NCI-H2107 treated with DMSO at 0.1 percent for 48 hours (cell line): ENCODE data around the gene CYTH1.
A peak's percentile ranks its signal among the peaks of the same experiment; 100 is the strongest.
"Not testable (repeated sequence)": the region's sequence is repeated elsewhere in the genome, so short reads cannot be mapped to it uniquely, and the experiment has no call there.

Experiments used
- DNase-seq: peaks from one replicate; lab custom pipeline; 2025; ENCODE audit not compliant: unreplicated experiment; lab: John Stamatoyannopoulos, UW

CYTH1 gene

DNA sequence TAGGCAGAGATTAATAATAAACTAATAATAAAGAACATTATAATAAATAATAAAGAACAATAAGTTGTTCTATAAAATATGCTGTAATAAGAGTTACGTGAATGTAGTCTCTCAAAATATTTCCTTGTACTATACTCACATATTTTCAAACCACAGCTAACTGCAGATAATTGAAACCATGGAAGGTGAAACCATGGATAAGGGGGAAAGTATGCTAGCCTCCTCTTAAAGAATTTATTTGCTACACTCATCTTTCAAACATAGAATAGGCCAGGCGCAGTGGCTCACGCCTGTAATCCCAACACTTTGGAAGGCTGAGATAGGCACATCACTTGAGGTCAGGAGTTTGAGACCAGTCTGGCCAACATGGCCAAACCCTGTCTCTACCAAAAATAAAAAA lies 18.5 kb downstream of the CYTH1 start:
- no peak for DNase-seq

DNA sequence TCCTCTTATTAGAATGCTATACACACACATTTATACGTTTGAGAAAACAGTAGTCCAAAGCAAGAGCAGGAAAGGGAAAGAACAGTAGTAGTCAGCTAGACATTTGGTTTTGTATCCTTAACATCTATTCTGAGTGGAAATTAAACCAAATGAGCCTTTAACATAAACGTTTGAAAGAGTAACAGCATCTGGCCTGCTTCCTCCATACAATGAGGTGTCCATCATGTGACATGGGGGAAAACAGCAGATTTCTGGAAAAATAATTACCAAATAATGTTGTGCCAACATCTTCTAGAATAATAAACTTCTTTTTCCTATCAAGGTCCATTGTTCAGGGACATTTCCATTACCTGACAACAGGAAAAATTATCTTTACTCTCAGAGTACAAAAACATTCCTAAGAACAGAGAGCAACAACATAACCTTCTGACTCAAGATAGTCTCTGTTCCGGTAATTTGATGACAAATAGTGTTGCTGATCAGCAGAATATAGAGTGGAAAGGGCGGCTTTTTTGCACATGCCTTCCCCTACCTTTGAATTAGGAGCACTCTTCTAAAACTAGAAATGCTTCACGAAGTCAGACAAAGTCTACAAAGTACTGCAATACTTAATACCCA lies 20.2 kb downstream of the CYTH1 start:
- no peak for DNase-seq

DNA sequence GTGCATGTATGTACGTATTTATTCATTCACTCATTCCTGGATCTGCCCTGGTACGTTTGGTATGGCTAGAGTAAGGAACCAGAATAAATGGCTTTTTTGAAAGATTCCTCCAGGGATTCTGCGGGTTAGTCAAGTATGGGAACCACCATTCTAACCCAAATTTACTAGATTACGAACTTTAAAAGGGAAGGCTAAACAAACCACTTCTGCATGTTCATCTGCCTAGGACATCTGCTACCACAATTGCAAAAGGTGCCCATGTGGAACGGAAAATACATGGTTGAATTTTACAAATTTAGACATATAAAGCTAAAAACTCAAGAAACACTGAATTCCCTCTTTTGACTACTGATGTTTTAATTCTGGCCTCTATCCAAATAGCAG lies 22.1 kb downstream of the CYTH1 start:
- DNase-seq, result no peak

DNA sequence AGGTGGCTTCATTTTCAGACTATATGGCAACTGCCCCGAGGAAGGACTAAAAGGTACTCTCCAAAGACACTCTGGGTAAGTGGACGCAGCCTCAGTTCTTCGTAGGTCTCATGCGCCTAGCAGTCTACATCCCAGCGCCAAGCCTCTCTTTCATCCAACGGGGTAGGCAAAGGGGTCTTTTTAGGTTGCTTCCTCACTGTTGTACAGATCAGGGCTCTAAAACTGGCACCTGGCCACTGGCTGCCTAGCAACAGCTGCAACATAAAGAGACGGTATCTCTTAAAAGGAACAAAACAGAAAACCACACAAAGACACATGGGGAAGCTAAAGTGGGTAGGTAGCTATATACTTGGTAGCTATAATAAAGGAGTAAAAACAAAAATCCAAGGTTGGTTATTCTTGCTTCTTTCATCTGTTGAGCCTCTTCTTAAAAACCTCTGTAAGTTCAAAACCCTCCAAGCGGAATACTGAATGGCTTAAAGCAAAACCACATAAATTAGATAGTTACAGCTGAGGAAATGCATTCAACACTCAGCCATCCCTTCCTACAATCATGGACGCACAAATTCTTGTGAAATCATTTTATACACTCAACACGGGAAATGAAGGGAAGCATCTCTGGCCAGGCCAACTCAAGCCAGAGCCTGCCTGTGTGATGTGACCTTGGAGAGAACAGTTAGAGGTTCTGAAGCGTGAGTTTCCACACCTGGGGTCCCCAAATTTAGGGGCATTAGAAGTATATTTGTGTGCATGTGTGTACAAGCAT lies 22.7 kb downstream of the CYTH1 start:
- peak; percentile 79 for DNase-seq

DNA sequence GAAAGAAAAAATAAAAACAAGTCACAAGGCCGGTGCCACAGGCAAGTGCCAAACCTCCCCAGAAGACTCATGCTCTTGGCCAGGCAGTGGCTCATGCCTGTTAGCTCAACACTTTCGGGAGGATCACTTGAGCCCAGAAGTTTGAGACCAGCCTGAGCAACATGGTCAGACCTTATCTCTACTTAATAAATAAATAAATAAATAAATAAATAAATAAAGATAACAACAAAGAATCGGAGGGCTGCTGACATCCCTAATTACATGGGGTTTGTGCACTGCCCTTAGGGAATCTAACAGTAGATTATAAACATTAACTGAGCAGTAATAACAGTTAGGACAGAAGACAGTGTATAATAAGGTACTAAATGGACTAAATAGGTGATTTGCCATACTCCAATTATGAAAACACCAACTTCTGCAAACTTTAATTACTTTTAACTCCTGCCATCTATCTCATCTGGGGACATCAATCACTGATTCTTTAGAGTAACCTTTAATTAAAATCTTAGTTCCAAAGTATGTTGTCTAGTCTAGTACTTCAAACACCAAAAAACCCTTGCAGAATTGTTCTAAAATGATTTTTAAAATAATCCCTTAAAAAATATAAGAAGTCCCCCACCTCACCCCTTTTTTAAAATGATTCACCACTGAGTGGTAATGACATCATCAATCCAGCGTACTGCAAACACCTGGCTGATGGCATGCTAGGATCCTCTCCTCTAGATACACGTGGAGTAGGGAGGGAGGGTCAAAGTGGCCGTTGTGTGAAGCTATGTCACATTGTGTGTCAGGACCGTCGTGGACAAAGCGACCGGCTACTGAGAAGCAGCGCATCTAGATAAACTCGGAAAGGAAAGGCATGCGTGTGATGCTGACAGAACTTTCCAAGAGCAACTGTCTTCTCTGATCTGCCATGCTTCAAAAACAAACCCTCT lies 28.5 kb downstream of the CYTH1 start:
- DNase-seq, result no peak

DNA sequence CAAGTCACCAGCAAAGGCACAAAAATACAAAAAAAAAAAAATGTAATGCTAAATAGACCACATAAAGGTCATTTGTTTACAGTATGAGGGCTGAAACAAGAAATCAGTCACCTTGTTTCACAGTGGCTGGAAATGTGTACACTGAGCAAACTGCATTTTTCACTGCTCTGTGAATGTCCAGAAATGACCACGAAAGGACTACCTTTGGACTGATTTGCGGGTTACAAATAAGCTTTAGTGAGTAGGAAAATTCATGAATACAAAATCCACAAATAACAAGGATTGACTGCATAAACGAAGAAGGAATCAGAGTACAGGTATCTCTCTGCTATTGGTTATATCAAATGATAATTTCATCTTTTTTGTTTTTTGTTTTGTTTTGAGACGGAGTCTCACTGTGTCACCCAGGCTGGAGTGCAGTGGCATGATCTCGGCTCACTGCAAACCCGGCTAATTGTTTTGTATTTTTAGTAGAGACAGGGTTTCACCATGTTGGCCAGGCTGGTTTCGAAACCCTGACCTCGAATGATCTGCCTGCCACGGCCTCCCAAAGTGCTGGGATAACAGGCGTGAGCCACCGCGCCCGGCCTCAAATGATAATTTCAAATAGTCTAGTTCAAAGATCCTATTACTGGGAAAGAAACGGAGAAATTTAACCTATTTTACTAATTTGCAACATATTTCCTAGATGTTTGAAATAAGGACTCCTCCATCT lies 30.5 kb downstream of the CYTH1 start:
- DNase-seq, result no peak

DNA sequence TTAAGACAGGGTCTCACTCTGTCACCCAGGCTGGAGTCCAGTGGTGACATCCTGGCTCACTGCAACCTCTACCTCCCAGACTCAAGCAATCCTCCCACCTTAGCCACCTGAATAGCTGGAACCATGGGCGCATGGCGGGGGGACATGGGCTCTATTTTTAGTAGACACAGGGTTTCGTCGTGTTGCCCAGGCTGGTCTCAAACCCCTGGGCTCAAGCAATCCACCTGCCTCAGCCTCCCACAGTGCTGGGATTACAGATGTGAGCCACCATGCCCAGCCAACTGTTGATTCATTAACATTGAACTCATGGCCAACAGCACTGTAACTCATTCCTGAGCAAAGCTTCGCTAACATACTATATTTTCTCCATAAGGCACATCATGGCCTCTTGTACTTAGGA lies 31.1 kb downstream of the CYTH1 start:
- not testable (repeated sequence) for DNase-seq

DNA sequence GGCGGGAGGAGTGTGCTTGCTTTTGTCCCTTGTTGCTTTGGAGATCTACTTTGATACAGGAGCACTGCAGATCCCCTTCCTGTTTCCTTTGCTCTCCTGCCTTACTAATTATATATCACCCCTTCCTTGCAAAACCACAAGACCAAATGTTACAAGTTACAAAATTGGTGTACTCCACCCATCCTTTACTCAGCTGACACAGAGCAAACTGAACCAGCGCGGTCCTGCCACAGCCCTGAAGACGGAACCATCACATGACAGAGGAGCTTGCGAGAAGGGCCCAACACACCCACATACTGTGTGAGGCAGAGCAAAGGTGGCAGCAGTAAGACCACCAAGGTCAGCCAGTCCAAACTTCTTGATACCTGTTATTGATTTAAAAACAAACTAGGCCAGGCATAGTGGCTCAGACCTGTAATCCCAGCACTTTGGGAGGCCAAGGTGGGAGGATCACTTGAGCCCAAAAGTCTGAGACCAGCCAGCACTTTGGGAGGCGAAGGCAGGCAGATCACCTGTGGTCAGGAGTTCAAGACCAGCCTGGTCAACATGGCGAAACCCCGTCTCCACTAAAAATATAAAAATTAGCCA lies 33.2 kb downstream of the CYTH1 start:
- no peak for DNase-seq

DNA sequence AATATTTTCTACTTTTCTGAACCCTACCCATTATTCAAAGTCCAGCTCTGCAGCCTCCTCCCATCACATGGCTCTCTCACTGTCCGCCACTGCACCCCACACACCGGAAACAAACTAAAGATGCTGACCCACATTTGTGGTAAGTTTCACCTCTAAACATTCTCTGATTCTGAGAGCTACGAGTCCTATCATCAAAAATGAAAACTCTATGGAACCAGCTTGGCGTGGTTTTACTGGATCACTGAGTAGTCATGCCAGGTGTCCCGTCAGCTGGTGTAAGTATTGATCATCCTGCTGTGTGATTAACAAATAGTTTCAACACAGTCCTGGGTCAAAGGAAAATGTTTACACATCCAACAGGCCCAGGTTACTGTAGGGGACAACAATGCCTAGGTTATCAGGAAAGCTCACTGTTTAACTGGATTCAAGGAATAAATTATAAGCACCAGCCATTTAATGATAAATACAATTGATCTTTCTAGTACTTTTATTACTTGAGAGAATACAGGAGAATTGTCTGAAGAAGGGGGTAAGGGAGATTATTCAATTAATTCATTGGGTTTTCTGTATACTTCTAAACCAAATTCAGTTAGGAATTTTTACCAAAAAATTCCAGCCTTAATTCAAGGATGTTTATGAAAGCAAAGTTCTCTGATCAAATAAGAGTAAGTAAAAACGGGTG lies 33.9 kb downstream of the CYTH1 start:
- DNase-seq, result no peak

DNA sequence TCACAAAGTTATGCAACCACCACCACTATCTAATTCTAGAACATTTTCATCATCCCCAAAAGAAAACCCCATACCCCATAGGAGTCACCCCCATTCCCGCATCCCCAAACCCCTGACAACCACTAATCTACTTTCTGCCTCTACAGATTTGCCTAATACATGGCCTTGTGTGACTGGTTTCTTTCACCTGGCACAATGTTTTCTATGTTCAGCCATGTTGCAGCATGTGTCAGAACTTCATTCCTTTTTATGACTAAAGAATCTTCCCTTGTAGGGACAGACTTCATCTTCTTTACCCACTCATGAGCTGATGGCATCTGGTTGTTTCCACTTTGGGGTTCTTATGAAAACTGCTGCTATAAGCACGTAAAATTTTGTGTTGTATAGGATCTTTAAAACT lies 34.6 kb downstream of the CYTH1 start:
- DNase-seq, result no peak

DNA sequence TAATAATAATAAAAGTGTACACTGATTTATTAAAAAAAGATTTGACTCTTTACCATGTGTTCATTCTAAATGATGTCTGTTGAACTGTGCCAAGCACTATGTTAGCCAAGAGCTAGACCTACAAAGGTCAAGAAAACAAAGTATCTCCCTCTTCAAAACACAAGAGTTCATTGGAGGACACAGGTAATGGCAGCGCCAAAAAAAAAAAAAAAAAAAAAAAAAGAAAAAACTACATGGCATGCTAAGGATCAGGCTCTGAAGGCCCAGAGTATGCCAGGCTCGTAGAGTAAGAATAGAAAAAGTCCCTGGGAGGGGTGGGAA lies 35.2 kb downstream of the CYTH1 start:
- no peak for DNase-seq

DNA sequence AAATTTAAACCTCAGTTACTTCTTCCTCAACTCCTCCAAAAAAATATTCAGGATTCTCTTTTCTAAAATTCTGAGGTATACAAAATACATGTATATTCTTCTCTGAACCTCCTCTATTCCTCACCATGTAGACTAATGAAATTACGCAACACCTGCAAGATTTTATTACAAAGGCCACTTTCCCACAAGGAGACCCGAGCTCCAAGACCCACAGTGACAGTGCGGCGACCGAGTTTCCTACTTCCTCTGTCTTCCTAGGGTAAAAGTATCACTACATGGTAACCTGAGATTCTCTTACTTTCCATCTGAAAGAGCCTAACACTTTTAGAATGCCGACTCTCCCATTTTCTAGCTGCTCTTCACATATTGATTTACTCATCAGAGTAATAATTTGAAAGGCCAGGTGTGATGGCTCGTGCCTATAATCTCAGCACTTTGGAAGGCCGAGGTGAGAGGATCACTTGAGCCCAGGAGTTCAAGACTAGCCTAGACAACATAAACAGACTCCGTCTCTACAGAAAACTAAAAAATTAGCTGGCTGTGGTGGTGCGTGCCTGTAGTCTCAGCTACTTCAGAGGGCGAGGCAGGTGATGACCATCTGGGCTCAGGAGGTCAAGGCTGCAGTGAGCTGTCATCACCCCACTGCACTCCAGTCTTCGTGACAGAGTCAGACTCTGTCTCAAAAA lies 35.7 kb downstream of the CYTH1 start:
- DNase-seq, result peak; percentile 53

DNA sequence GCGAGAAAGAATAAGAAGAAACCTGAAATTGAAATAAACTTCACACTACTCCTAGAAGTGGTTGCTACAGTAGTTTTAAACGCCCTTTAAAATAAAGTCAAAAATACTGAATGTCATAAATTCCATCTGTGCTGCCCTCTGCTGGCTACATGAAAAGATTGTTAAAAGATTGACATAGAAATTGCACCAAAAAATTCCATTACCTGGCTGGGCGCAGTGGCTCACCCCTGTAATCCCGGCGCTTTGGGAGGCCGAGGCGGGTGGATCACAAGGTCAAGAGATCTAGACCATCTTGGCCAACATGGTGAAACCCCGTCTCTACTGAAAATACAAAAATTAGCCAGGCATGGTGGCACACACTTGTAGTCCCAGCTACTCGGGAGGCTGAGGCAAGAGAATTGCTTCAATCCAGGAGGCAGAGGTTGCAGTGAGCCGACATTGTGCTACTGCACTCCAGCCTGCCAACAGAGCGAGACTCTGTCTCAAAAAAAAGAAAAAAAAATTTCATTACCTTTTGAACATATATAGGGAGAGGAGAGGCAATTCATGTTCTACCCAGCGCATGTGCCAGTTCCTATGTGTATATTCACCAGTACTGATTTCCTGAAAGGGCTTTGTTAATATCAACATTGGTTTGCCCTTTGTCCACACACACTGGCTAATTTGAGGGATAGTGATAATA lies 36.5 kb downstream of the CYTH1 start:
- DNase-seq, result no peak

DNA sequence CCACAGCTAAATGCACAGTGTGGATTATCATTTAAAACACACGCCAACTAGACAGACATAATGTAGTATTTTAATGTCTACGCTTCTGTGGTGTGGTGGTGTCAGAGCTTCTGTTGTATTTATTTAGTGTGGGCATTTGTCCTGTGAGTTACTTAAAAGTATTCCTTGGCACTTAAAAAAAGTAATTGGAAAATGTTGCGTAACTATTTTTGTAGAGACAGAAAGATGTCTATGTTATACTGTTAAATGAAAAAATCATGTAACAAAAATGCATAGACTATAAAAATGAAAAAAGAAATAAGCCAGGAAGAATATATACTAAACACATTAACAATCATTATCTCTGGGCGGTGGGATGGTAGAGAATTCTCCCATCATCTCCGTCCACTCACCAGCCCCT lies 39.2 kb downstream of the CYTH1 start:
- no peak for DNase-seq

DNA sequence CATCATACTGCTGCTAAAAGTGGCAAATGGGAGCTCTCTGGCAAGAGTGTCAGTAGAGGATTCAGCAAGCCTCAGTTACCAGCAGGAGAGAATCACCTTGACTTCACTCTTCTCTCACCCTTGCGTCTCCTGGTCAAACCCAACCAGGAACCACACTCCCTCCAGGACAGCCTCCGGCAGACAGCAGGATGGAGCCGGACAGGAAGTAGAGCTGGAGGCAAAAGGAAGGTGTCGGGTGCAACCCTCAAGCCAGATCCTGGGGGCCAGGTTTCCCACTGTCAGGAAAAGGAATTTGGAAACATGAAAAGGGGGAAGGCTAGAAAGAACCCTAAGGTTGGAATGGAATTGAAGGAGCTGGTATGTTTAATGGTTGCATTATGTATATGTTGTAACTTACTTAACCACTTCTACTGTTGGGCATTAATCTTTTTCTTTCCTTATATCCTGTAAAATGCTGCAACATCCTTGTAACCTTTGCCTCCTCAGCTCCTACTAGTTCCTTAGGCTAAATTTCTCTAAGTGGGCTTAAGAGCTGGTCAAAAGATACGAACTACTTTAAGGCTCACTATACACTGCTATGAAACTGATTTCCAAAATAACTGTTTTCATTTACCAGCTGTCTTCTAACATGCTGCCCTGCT lies 40.3 kb downstream of the CYTH1 start:
- DNase-seq, result no peak

DNA sequence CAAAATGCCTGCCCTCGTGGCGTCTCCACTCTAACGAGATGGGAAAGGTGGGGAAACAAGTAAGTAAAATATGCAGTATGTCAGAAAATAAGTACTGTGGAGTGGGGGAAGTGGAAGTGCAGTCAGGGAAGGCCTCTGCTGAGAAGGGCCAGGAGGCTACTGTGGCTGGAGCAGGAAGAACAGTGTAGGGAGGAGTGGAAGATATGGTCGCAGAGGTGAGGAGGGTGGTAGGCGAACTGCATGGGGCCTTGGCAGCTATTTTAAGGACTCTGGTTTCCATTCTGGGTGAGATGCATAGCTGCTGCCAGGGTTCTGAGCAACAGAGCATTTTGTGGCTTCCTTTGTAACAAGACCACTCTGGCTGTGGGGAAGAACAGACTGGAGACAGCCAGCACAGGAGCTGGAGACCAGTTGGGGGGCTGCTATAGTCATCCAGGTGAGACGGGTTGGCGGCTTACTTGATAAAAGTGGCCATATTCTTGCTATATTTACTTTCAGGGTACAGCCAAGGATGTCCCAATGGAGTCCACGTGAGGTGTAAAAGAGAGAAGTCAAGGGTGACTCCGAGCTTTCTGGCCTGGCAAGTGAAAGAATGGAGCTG lies 42.6 kb downstream of the CYTH1 start:
- DNase-seq, result no peak

DNA sequence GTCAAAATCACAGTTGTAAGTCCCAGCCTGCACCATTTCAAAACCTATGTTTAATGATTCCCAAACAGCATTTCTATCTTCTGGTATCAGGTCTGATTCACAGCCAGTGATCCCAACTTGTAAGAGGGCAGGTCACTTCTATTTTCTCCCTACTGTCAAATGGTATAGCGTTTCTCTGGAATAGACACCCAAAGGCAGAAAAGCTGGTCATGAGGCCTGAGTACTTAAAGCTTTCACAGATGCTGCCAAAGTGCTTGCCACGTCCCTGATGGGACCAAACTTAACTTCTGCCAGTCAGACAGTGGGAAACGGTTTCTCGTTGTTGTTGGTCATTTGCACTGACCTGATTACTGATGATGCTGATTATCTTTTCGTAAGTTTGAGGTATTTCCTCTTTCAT lies 43.4 kb downstream of the CYTH1 start:
- no peak for DNase-seq

DNA sequence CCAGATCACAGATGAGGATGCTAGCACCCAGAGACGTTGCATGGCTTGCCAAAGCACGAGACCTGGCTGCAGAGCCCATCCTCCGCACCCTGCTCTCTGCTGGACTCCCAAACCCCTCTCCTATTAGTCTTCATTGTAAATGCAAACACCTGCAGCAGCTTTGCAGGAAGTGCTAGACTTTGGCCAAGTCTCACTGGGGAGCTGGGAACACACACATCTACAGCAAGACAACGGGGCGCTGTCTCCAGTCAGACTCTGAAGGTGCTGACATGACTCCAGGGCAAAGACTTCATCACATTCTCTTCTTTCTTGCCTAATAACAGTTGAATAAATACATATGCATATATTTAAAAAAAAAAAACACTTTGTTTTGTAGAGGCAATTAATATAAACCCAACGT lies 43.8 kb downstream of the CYTH1 start:
- DNase-seq, result no peak
